Measurements from ENCODE around the gene SCNN1G.

The SCNN1G gene

GRCh38 chr16:23235176-23235575 lies 52.6 kb downstream of the SCNN1G start:
- no peak for TF ChIP-seq CTCF (conservative IDR thresholded peaks at IDR 0.05)
- H3K27ac ChIP-seq: no peak overlapping the region

GRCh38 chr16:23236983-23237382 lies 54.4 kb downstream of the SCNN1G start:
- TF ChIP-seq CTCF (conservative IDR thresholded peaks at IDR 0.05): no peak
- H3K27ac ChIP-seq: no peak overlapping the region

- H3K27ac ChIP-seq: no peak overlapping the region
- TF ChIP-seq CTCF (conservative IDR thresholded peaks at IDR 0.05): no peak
Observed at GRCh38 chr16:23240994-23241393, 58.4 kb downstream of the SCNN1G start.

GRCh38 chr16:23244122-23244521 lies 61.6 kb downstream of the SCNN1G start:
- TF ChIP-seq CTCF (conservative IDR thresholded peaks at IDR 0.05): no peak
- H3K27ac ChIP-seq: no peak overlapping the region

GRCh38 chr16:23245268-23245667 lies 62.7 kb downstream of the SCNN1G start:
- no peak for TF ChIP-seq CTCF (conservative IDR thresholded peaks at IDR 0.05)
- no peak overlapping the region for H3K27ac ChIP-seq

- no peak overlapping the region for H3K27ac ChIP-seq
- TF ChIP-seq CTCF (conservative IDR thresholded peaks at IDR 0.05): no peak
Observed at GRCh38 chr16:23248261-23249194, 66.0 kb downstream of the SCNN1G start.

- no peak for TF ChIP-seq CTCF (conservative IDR thresholded peaks at IDR 0.05)
- H3K27ac ChIP-seq: no peak overlapping the region
Observed at GRCh38 chr16:23249830-23250229, 67.3 kb downstream of the SCNN1G start.
